Measurements from ENCODE around the gene ADRA2C. TPM values are rescaled to one million over a fixed set of nuclear protein-coding genes. Genes with fewer than 3 reads are reported as not detected.

ADRA2C gene
- polyA plus RNA-seq, 1 donor from 2014 or later, result 3.0 TPM

DNA sequence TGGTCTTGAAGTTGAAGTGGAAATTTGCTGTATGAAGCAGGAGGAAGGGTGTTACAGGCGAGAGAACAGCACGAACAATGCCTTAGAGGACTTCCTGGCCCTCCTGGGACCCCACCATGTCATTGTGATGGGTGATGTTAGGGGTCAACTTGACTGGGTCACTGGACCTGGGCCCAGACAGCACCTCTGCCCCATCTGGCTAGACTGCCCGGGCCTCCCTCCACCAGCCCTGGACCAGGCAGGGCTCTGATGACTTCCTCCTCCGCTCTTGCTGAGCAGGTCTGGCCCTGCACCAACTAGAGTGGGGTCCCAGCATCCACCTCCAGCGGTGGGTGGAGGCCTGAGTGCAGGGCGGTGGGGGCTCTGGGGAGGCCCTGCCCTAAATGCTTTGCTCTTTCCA, 48.9 kb upstream of the ADRA2C start:
- Histone ChIP-seq H2AFZ (ENCODE audit: low read depth, low read length) (no peak overlapping the region), H3F3A (ENCODE audit: insufficient read depth, low read length, poor library complexity, severe bottlenecking) (no peaks in the 10 kb centered on the region), H3K79me2 (replicated peaks; ENCODE audit: insufficient read depth, low read length) (no peaks in the 10 kb centered on the region), H3K4me3 (ENCODE audit: low read length) (no peak overlapping the region), H3K27me3 (ENCODE audit: insufficient read depth, low read depth, low read length) (no peaks in the 10 kb centered on the region), H3K9me3 (ENCODE audit: low read length) (no peaks in the 10 kb centered on the region), H3K9ac (ENCODE audit: low read length) (no peak overlapping the region), H3K9me2 (ENCODE audit: insufficient read depth, low read length) (no peaks in the 10 kb centered on the region), H3K36me3 (ENCODE audit: insufficient read depth, low read length) (no peaks in the 10 kb centered on the region), H4K20me1 (ENCODE audit: insufficient read depth) (no peaks in the 10 kb centered on the region), H3K4me2 (ENCODE audit: low read length) (no peak overlapping the region), H3K27ac (ENCODE audit: low read length) (no peak overlapping the region)
- TF ChIP-seq EP300 (conservative IDR thresholded peaks at IDR 0.05; ENCODE audit: poor library complexity, severe bottlenecking), result no peak
- TF ChIP-seq SMC3 (conservative IDR thresholded peaks at IDR 0.05; ENCODE audit: poor library complexity), result no peak
- no peak for TF ChIP-seq EZH2 (IDR thresholded peaks at IDR 0.05; ENCODE audit: borderline replicate concordance, insufficient read depth, low read length, poor library complexity, severe bottlenecking)
- TF ChIP-seq TAF1 (IDR thresholded peaks at IDR 0.05; ENCODE audit: low read depth), result no peak
- TF ChIP-seq MXI1 (conservative IDR thresholded peaks at IDR 0.05; ENCODE audit: poor library complexity, severe bottlenecking), result no peak
- TF ChIP-seq, protein P1, sequence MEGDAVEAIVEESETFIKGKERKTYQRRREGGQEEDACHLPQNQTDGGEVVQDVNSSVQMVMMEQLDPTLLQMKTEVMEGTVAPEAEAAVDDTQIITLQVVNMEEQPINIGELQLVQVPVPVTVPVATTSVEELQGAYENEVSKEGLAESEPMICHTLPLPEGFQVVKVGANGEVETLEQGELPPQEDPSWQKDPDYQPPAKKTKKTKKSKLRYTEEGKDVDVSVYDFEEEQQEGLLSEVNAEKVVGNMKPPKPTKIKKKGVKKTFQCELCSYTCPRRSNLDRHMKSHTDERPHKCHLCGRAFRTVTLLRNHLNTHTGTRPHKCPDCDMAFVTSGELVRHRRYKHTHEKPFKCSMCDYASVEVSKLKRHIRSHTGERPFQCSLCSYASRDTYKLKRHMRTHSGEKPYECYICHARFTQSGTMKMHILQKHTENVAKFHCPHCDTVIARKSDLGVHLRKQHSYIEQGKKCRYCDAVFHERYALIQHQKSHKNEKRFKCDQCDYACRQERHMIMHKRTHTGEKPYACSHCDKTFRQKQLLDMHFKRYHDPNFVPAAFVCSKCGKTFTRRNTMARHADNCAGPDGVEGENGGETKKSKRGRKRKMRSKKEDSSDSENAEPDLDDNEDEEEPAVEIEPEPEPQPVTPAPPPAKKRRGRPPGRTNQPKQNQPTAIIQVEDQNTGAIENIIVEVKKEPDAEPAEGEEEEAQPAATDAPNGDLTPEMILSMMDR (IDR thresholded peaks at IDR 0.05; ENCODE audit: poor library complexity, severe bottlenecking), result no peak
- TF ChIP-seq POLR2AphosphoS5 (IDR thresholded peaks at IDR 0.05), result no peak
- TF ChIP-seq, protein P2, sequence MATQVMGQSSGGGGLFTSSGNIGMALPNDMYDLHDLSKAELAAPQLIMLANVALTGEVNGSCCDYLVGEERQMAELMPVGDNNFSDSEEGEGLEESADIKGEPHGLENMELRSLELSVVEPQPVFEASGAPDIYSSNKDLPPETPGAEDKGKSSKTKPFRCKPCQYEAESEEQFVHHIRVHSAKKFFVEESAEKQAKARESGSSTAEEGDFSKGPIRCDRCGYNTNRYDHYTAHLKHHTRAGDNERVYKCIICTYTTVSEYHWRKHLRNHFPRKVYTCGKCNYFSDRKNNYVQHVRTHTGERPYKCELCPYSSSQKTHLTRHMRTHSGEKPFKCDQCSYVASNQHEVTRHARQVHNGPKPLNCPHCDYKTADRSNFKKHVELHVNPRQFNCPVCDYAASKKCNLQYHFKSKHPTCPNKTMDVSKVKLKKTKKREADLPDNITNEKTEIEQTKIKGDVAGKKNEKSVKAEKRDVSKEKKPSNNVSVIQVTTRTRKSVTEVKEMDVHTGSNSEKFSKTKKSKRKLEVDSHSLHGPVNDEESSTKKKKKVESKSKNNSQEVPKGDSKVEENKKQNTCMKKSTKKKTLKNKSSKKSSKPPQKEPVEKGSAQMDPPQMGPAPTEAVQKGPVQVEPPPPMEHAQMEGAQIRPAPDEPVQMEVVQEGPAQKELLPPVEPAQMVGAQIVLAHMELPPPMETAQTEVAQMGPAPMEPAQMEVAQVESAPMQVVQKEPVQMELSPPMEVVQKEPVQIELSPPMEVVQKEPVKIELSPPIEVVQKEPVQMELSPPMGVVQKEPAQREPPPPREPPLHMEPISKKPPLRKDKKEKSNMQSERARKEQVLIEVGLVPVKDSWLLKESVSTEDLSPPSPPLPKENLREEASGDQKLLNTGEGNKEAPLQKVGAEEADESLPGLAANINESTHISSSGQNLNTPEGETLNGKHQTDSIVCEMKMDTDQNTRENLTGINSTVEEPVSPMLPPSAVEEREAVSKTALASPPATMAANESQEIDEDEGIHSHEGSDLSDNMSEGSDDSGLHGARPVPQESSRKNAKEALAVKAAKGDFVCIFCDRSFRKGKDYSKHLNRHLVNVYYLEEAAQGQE (IDR thresholded peaks at IDR 0.05; ENCODE audit: borderline replicate concordance), result no peak
- TF ChIP-seq RAD21 (conservative IDR thresholded peaks at IDR 0.05), result no peak

DNA sequence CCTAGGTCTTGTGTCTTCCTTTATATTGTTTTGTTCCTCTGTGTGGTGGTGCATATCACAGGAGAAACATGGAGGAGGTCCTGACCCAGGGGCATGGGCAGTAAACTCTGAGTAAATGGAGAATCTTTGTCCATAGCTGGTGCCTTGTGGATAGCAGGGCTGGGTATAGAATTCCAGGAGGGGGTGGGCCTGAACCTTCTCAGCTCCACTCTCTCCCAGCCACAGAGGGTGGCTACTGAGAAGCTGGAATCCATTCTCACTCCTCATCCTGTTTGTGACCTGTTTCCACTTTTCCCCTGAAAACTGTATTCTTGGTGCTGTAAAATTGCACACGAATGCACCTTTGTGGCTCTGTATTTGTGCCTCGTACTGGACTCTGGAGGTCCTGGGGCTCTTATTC, 47.7 kb upstream of the ADRA2C start:
- TF ChIP-seq, protein P1 (IDR thresholded peaks at IDR 0.05; ENCODE audit: poor library complexity, severe bottlenecking), result no peak
- TF ChIP-seq EZH2 (IDR thresholded peaks at IDR 0.05; ENCODE audit: borderline replicate concordance, insufficient read depth, low read length, poor library complexity, severe bottlenecking), result no peak
- no peak for TF ChIP-seq TAF1 (IDR thresholded peaks at IDR 0.05; ENCODE audit: low read depth)
- TF ChIP-seq RAD21 (conservative IDR thresholded peaks at IDR 0.05), result no peak
- no peak for TF ChIP-seq SMC3 (conservative IDR thresholded peaks at IDR 0.05; ENCODE audit: poor library complexity)
- TF ChIP-seq EP300 (conservative IDR thresholded peaks at IDR 0.05; ENCODE audit: poor library complexity, severe bottlenecking), result no peak
- TF ChIP-seq MXI1 (conservative IDR thresholded peaks at IDR 0.05; ENCODE audit: poor library complexity, severe bottlenecking), result no peak
- TF ChIP-seq POLR2AphosphoS5 (IDR thresholded peaks at IDR 0.05), result no peak
- TF ChIP-seq, protein P2 (IDR thresholded peaks at IDR 0.05; ENCODE audit: borderline replicate concordance), result no peak
- no peak overlapping the region for H3K4me2 ChIP-seq (ENCODE audit: low read length)
- no peaks in the 10 kb centered on the region for H3K9me2 ChIP-seq (ENCODE audit: insufficient read depth, low read length)
- H2AFZ ChIP-seq (ENCODE audit: low read depth, low read length), result no peak overlapping the region
- H3K27ac ChIP-seq (ENCODE audit: low read length), result no peak overlapping the region
- H4K20me1 ChIP-seq (ENCODE audit: insufficient read depth), result no peaks in the 10 kb centered on the region
- H3K27me3 ChIP-seq (ENCODE audit: insufficient read depth, low read depth, low read length), result peaks cover 4% of the 10 kb centered on the region
- no peak overlapping the region for H3K4me3 ChIP-seq (ENCODE audit: low read length)
- H3K36me3 ChIP-seq (ENCODE audit: insufficient read depth, low read length), result no peaks in the 10 kb centered on the region
- H3K9me3 ChIP-seq (ENCODE audit: low read length), result no peaks in the 10 kb centered on the region
- no peaks in the 10 kb centered on the region for H3F3A ChIP-seq (ENCODE audit: insufficient read depth, low read length, poor library complexity, severe bottlenecking)
- no peak overlapping the region for H3K9ac ChIP-seq (ENCODE audit: low read length)
- H3K79me2 ChIP-seq (replicated peaks; ENCODE audit: insufficient read depth, low read length), result no peaks in the 10 kb centered on the region

All from neural cell (in vitro differentiated cells).